ENCODE results near the gene NOD1.
A peak's percentile ranks its signal among the peaks of the same experiment; 100 is the strongest.
"Not testable (repeated sequence)": the region's sequence is repeated elsewhere in the genome, so short reads cannot be mapped to it uniquely, and the experiment has no call there.

Gene NOD1

GRCh38 chr7:30478349-30479201 lies at the start of gene NOD1:
Gene NOD1, minus strand, starts transcription at chr7:30478784. Its CDS starts 21,863 bp downstream, at chr7:30456921.
- peak within 1 kb of the TSS; percentile 78 for H3K4me3 ChIP-seq (ENCODE audit: low read length)
- TF ChIP-seq CTCF (conservative IDR thresholded peaks at IDR 0.05; ENCODE audit: low read depth, low read length), result no peak
- DNase-seq (ENCODE audit: low read depth), result no peak

- not testable (repeated sequence) for H3K4me3 ChIP-seq (ENCODE audit: low read length); DNase-seq (ENCODE audit: low read depth)
These were observed 48.7 kb upstream of the NOD1 start for GRCh38 chr7:30527297-30527696.

- no peak overlapping the region for H3K4me3 ChIP-seq (ENCODE audit: low read length)
- DNase-seq (ENCODE audit: low read depth), result no peak
- TF ChIP-seq CTCF (conservative IDR thresholded peaks at IDR 0.05; ENCODE audit: low read depth, low read length), result no peak
These were observed 47.6 kb upstream of the NOD1 start for GRCh38 chr7:30526163-30526562.

- no peak for DNase-seq (ENCODE audit: low read depth)
- H3K4me3 ChIP-seq (ENCODE audit: low read length), result no peak overlapping the region
- TF ChIP-seq CTCF (conservative IDR thresholded peaks at IDR 0.05; ENCODE audit: low read depth, low read length), result no peak
These were observed 46.8 kb upstream of the NOD1 start for GRCh38 chr7:30525429-30525828.

- no peak for TF ChIP-seq CTCF (conservative IDR thresholded peaks at IDR 0.05; ENCODE audit: low read depth, low read length)
- DNase-seq (ENCODE audit: low read depth), result no peak
- H3K4me3 ChIP-seq (ENCODE audit: low read length), result no peak overlapping the region
These were observed 46.0 kb upstream of the NOD1 start for GRCh38 chr7:30524545-30524944.

- TF ChIP-seq CTCF (conservative IDR thresholded peaks at IDR 0.05; ENCODE audit: low read depth, low read length), result no peak
- H3K4me3 ChIP-seq (ENCODE audit: low read length), result no peak overlapping the region
- DNase-seq (ENCODE audit: low read depth), result no peak
These were observed 44.9 kb upstream of the NOD1 start for GRCh38 chr7:30523466-30523865.

- TF ChIP-seq CTCF (conservative IDR thresholded peaks at IDR 0.05; ENCODE audit: low read depth, low read length), result no peak
- no peak for DNase-seq (ENCODE audit: low read depth)
- no peak overlapping the region for H3K4me3 ChIP-seq (ENCODE audit: low read length)
These were observed 43.6 kb upstream of the NOD1 start for GRCh38 chr7:30522159-30522558.

Measured in retinal pigment epithelial cell (primary cell).